HFFc6 (cell line): ENCODE measurements around the gene ZNF385C. TPM values are rescaled to one million over a fixed set of nuclear protein-coding genes. Genes with fewer than 3 reads are reported as not detected.

ENCODE experiments used
- DNase-seq: peaks from one replicate; pipeline ENCODE4 v3.0.0-alpha.2; 2018
- H3K27ac Mint-ChIP-seq: 2 replicates; pipeline ENCODE4 v1.8.0; 2020; ENCODE audit warnings: mild to moderate bottlenecking, mixed read lengths
- H3K27me3 Mint-ChIP-seq: 2 replicates; pipeline ENCODE4 v1.8.0; 2021; ENCODE audit warnings: mild to moderate bottlenecking, moderate library complexity, mixed read lengths; ENCODE audit not compliant: insufficient read depth
- H3K36me3 Mint-ChIP-seq: 2 replicates; pipeline ENCODE4 v1.8.0; 2021; ENCODE audit warnings: low read depth, mixed read lengths
- H3K4me1 Mint-ChIP-seq: 2 replicates; pipeline ENCODE4 v1.8.0; 2020; ENCODE audit warnings: low read depth, mixed read lengths
- H3K4me3 Mint-ChIP-seq: 2 replicates; pipeline ENCODE4 v1.8.0; 2020; ENCODE audit warnings: mild to moderate bottlenecking, moderate library complexity, mixed read lengths
- H3K9me3 Mint-ChIP-seq: 2 replicates; pipeline ENCODE4 v1.8.0; 2020; ENCODE audit warnings: mild to moderate bottlenecking, mixed read lengths
- CTCF ChIP-seq: fragments of 200-600 bp; sonication (generic); IDR thresholded peaks from 2 replicates; pipeline ENCODE4 v1.5.0; 2021; ENCODE audit warnings: antibody characterized with exemption, mild to moderate bottlenecking
- total RNA-seq, 6 experiments: library from RNA; stranded (reverse); fragmentation: NEBNext Ultra II Directional; extraction: Animal tissue kit (Norgen Biotek cat#: 25700); gene quantifications; 2 replicates in 1 of 6; 3 replicates in 5 of 6; pipeline ENCODE4 v1.2.3, GENCODE V29; 2021

ZNF385C gene
- total RNA-seq, 6 experiments from 2014 or later: not detected

- DNase-seq: no peak
- TF ChIP-seq CTCF: no peak
- Mint-ChIP-seq H3K4me3 (no peak overlapping the region), H3K9me3 (no peaks in the 10 kb centered on the region), H3K36me3 (no peaks in the 10 kb centered on the region), H3K27ac (no peak overlapping the region), H3K27me3 (peaks cover 33% of the 10 kb centered on the region), H3K4me1 (peaks cover 18% of the 10 kb centered on the region)
These were observed 19.8 kb downstream of the ZNF385C start for GRCh38 chr17:42078396-42079043.

GRCh38 chr17:42077755-42078154, 20.5 kb downstream of the ZNF385C start:
- Mint-ChIP-seq H3K27me3 (peaks cover 34% of the 10 kb centered on the region), H3K36me3 (no peaks in the 10 kb centered on the region), H3K4me1 (peaks cover 22% of the 10 kb centered on the region), H3K4me3 (no peak overlapping the region), H3K27ac (no peak overlapping the region), H3K9me3 (no peaks in the 10 kb centered on the region)
- DNase-seq: no peak
- no peak for TF ChIP-seq CTCF

- TF ChIP-seq CTCF: no peak
- no peak for DNase-seq
- Mint-ChIP-seq H3K9me3 (no peaks in the 10 kb centered on the region), H3K4me1 (peaks cover 16% of the 10 kb centered on the region), H3K27me3 (peaks cover 37% of the 10 kb centered on the region), H3K36me3 (no peaks in the 10 kb centered on the region), H3K4me3 (no peak overlapping the region), H3K27ac (no peak overlapping the region)
These were observed 21.3 kb downstream of the ZNF385C start for GRCh38 chr17:42076797-42077559.

GRCh38 chr17:42075789-42076188, 22.5 kb downstream of the ZNF385C start:
- H3K4me3 Mint-ChIP-seq: no peak overlapping the region
- no peak for TF ChIP-seq CTCF
- no peaks in the 10 kb centered on the region for H3K9me3 Mint-ChIP-seq
- peaks cover 16% of the 10 kb centered on the region for H3K4me1 Mint-ChIP-seq
- DNase-seq: no peak
- H3K27me3 Mint-ChIP-seq: peaks cover 43% of the 10 kb centered on the region
- no peaks in the 10 kb centered on the region for H3K36me3 Mint-ChIP-seq
- H3K27ac Mint-ChIP-seq: no peak overlapping the region

- peaks cover 9% of the 10 kb centered on the region; the same call in 1 of the 2 replicates for H3K4me1 Mint-ChIP-seq
- H3K36me3 Mint-ChIP-seq: no peaks in the 10 kb centered on the region
- H3K27me3 Mint-ChIP-seq: peaks cover 43% of the 10 kb centered on the region
- no peak overlapping the region for H3K27ac Mint-ChIP-seq
- H3K9me3 Mint-ChIP-seq: no peaks in the 10 kb centered on the region
- H3K4me3 Mint-ChIP-seq: no peak overlapping the region
- peak; percentile 22; the same call in 1 of the 2 replicates for TF ChIP-seq CTCF
- DNase-seq: no peak
These were observed 25.7 kb downstream of the ZNF385C start for GRCh38 chr17:42072323-42073187.
